Neural progenitor cell (in vitro differentiated cells): ENCODE measurements around the gene ERGIC1.

Experiments used
- EZH2 ChIP-seq: fragments of 200-600 bp; sonication (generic); IDR thresholded peaks from 2 replicates; pipeline ENCODE4 v1.6.1; 2017; ENCODE audit warnings: antibody characterized with exemption, mild to moderate bottlenecking, moderate library complexity
- TF ChIP-seq, protein P1 (sequence below): fragments of 200-600 bp; sonication (generic); IDR thresholded peaks from 2 replicates; pipeline ENCODE4 v1.5.1; 2017; ENCODE audit warnings: antibody characterized with exemption, mild to moderate bottlenecking

DNA sequence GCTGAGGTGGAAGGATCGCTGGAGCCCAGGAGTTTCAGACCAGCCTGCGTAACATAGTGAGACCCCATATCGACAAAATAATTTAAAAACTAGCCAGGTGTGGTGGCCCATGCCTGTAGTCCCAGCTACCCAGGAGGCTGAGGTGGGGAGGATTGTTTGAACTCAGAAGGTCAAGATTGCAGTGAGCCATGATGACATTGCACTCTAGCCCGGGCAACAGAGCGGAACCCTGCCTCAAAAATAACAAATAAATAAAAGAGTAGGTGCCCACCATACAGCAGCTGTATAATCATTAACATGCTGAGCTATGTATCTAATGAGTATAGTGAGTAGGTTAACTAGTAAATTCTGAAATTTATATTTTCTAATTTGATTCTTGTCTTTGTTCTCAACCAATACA lies 138.5 kb downstream of the ERGIC1 start:
- TF ChIP-seq, protein P1, sequence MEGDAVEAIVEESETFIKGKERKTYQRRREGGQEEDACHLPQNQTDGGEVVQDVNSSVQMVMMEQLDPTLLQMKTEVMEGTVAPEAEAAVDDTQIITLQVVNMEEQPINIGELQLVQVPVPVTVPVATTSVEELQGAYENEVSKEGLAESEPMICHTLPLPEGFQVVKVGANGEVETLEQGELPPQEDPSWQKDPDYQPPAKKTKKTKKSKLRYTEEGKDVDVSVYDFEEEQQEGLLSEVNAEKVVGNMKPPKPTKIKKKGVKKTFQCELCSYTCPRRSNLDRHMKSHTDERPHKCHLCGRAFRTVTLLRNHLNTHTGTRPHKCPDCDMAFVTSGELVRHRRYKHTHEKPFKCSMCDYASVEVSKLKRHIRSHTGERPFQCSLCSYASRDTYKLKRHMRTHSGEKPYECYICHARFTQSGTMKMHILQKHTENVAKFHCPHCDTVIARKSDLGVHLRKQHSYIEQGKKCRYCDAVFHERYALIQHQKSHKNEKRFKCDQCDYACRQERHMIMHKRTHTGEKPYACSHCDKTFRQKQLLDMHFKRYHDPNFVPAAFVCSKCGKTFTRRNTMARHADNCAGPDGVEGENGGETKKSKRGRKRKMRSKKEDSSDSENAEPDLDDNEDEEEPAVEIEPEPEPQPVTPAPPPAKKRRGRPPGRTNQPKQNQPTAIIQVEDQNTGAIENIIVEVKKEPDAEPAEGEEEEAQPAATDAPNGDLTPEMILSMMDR = no peak
- no peak for TF ChIP-seq EZH2
